Measurements from ENCODE around the gene YPEL5. TPM values are rescaled to one million over a fixed set of nuclear protein-coding genes. Genes with fewer than 3 reads are reported as not detected.
A peak's percentile ranks its signal among the peaks of the same experiment; 100 is the strongest.

The YPEL5 gene
- total and polyA plus RNA-seq, 9 donors, result 65.1 to 103 (median 81.6) TPM

GRCh38 chr2:30177440-30177839 is 30.6 kb downstream of the YPEL5 start:
- TF ChIP-seq CTCF (IDR thresholded peaks at IDR 0.05) (no peak), EP300 (IDR thresholded peaks at IDR 0.05) (no peak), POLR2A (IDR thresholded peaks at IDR 0.05) (no peak)
- Histone ChIP-seq H3K4me3 (no peak overlapping the region), H3K27me3 (no peaks in the 10 kb centered on the region), H3K4me1 (ENCODE audit: insufficient read depth) (peaks cover 7% of the 10 kb centered on the region), H3K9me3 (no peaks in the 10 kb centered on the region), H3K36me3 (no peaks in the 10 kb centered on the region), H3K27ac (no peak overlapping the region)
- DNase-seq, result no peak
- WGBS, 3 donors, result 93 to 100% (median 94%) methylated on average over 3 of the region's 3 CpGs
- intact Hi-C loops (cut with DNase I), result no loop called here

GRCh38 chr2:30177956-30178355 is 31.1 kb downstream of the YPEL5 start:
- no peak for DNase-seq
- 90 to 100% (median 94%) methylated on average over 4 of the region's 4 CpGs for WGBS, 3 donors
- TF ChIP-seq EP300 (IDR thresholded peaks at IDR 0.05) (no peak), POLR2A (IDR thresholded peaks at IDR 0.05) (no peak), CTCF (IDR thresholded peaks at IDR 0.05) (no peak)
- H3K9me3 ChIP-seq, result no peaks in the 10 kb centered on the region
- intact Hi-C loops (cut with DNase I), result no loop called here
- no peak overlapping the region for H3K4me3 ChIP-seq
- no peaks in the 10 kb centered on the region for H3K36me3 ChIP-seq
- no peaks in the 10 kb centered on the region for H3K27me3 ChIP-seq
- H3K4me1 ChIP-seq (ENCODE audit: insufficient read depth), result peaks cover 7% of the 10 kb centered on the region
- H3K27ac ChIP-seq, result no peak overlapping the region

GRCh38 chr2:30178618-30179434 is 32.0 kb downstream of the YPEL5 start:
- DNase-seq, result peak; percentile 50 to 92 (median 84)
- intact Hi-C loops (cut with DNase I), result no loop called here

GRCh38 chr2:30179536-30179935 is 32.7 kb downstream of the YPEL5 start:
- WGBS, 3 donors, result 94 to 100% (median 97%) methylated on average over 2 of the region's 2 CpGs
- Histone ChIP-seq H3K4me1 (ENCODE audit: insufficient read depth) (peaks cover 7% of the 10 kb centered on the region), H3K27ac (no peak overlapping the region), H3K9me3 (no peaks in the 10 kb centered on the region), H3K36me3 (no peaks in the 10 kb centered on the region), H3K27me3 (no peaks in the 10 kb centered on the region), H3K4me3 (no peak overlapping the region)
- TF ChIP-seq CTCF (IDR thresholded peaks at IDR 0.05) (no peak), EP300 (IDR thresholded peaks at IDR 0.05) (no peak), POLR2A (IDR thresholded peaks at IDR 0.05) (no peak)
- intact Hi-C loops (cut with DNase I), result no loop called here
- DNase-seq, result no peak

More at GRCh38 chr2:30178618-30179434, 32.0 kb downstream of the YPEL5 start:
- Histone ChIP-seq H3K4me3 (no peak overlapping the region), H3K4me1 (ENCODE audit: insufficient read depth) (peaks cover 7% of the 10 kb centered on the region), H3K27ac (no peak overlapping the region), H3K36me3 (no peaks in the 10 kb centered on the region), H3K27me3 (no peaks in the 10 kb centered on the region), H3K9me3 (no peaks in the 10 kb centered on the region)
- no peak for TF ChIP-seq CTCF (IDR thresholded peaks at IDR 0.05)
- TF ChIP-seq EP300 (IDR thresholded peaks at IDR 0.05), result peak; percentile 98
- TF ChIP-seq POLR2A (IDR thresholded peaks at IDR 0.05), result no peak
- 7 to 11% (median 7%) methylated on average over 11 of the region's 11 CpGs for WGBS, 3 donors

Data from ovary (tissue), 9 donors.